Type B pancreatic cell (in vitro differentiated cells): ENCODE results near the gene MKNK1. TPM values are rescaled to one million over a fixed set of nuclear protein-coding genes. Genes with fewer than 3 reads are reported as not detected.

Source experiments
- DNase-seq: peaks from one replicate; pipeline ENCODE4 v3.0.0; 2021; ENCODE audit warnings: mixed read lengths; ENCODE audit not compliant: unreplicated experiment; ENCODE audit errors: extremely low spot score
- H3K27ac Mint-ChIP-seq: 2 replicates; pipeline ENCODE4 v1.8.0; 2021; ENCODE audit warnings: mild to moderate bottlenecking, mixed read lengths
- H3K27me3 Mint-ChIP-seq: 2 replicates; pipeline ENCODE4 v1.8.0; 2021; ENCODE audit warnings: mixed read lengths
- H3K36me3 Mint-ChIP-seq: 2 replicates; pipeline ENCODE4 v1.8.0; 2021; ENCODE audit warnings: mixed read lengths
- H3K4me1 Mint-ChIP-seq: one replicate; pipeline ENCODE4 v1.8.0; 2021; ENCODE audit warnings: mixed read lengths; ENCODE audit not compliant: unreplicated experiment
- H3K4me3 Mint-ChIP-seq: 2 replicates; pipeline ENCODE4 v1.8.0; 2021; ENCODE audit warnings: mild to moderate bottlenecking, mixed read lengths
- H3K9me3 Mint-ChIP-seq: 2 replicates; pipeline ENCODE4 v1.8.0; 2021; ENCODE audit warnings: mixed read lengths
- total RNA-seq: library from RNA; stranded (reverse); gene quantifications from 2 replicates; pipeline ENCODE4 v1.2.1, GENCODE V29; 2021; ENCODE audit warnings: low replicate concordance
- TF ChIP-seq, protein P1 (sequence below): fragments of 200-600 bp; sonication (generic); conservative IDR thresholded peaks from 2 replicates; pipeline ENCODE4 v1.5.0; 2021; ENCODE audit warnings: antibody characterized with exemption, mild to moderate bottlenecking

MKNK1 gene
- total RNA-seq, 1 donor from 2014 or later = 29.4 TPM

DNA sequence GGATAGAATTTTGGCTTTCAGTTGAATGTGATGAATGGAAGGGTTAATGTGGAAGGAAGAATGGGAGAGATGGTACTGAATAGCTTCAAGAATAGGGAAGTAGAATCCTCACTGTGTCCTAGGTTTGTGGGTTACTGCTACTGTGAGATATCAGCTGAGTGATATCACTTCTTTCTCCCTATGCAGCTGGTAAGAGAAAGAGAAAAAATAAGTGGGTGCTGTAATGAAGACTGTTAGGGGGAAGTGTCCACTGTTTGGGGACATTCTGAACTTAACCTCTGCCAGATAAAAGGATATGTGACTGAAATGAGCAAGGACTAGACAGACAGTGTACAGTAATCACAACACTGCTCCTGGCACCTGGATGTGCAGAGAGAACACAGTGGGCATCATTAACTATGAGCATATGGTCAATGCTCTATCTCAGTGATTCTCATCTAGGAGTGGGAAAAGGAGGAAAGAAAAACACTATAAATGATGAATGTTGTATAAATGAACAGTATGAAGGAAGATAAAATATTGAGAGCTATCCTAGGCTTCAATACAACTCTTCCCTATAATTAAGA lies 38.1 kb upstream of the MKNK1 start:
- no peaks in the 10 kb centered on the region for H3K27me3 Mint-ChIP-seq
- peaks cover 15% of the 10 kb centered on the region for H3K4me1 Mint-ChIP-seq
- H3K9me3 Mint-ChIP-seq = no peaks in the 10 kb centered on the region
- H3K4me3 Mint-ChIP-seq = no peak overlapping the region
- DNase-seq = no peak
- no peak overlapping the region for H3K27ac Mint-ChIP-seq
- TF ChIP-seq, protein P1, sequence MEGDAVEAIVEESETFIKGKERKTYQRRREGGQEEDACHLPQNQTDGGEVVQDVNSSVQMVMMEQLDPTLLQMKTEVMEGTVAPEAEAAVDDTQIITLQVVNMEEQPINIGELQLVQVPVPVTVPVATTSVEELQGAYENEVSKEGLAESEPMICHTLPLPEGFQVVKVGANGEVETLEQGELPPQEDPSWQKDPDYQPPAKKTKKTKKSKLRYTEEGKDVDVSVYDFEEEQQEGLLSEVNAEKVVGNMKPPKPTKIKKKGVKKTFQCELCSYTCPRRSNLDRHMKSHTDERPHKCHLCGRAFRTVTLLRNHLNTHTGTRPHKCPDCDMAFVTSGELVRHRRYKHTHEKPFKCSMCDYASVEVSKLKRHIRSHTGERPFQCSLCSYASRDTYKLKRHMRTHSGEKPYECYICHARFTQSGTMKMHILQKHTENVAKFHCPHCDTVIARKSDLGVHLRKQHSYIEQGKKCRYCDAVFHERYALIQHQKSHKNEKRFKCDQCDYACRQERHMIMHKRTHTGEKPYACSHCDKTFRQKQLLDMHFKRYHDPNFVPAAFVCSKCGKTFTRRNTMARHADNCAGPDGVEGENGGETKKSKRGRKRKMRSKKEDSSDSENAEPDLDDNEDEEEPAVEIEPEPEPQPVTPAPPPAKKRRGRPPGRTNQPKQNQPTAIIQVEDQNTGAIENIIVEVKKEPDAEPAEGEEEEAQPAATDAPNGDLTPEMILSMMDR = no peak
- peaks cover 43% of the 10 kb centered on the region for H3K36me3 Mint-ChIP-seq

DNA sequence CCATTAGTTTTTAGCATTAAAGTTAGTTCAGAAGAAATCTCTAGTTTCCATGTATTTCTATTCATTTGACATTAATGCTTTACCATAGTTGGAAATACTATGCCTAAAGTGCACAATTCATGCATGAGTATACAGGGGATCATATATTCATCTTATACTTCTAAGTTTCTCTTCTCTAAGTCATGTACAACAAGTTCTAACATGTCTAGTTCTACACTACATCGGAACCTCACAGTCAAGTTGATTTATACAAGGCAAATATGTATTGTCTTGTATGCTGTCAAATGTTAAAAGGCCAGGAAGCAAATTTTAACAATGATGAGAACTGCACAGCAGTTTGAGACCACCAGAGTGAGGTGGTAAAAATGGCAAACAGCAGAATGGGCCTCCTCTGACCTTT lies 35.5 kb upstream of the MKNK1 start:
- no peak overlapping the region for H3K4me3 Mint-ChIP-seq
- TF ChIP-seq, protein P1 = no peak
- DNase-seq = no peak
- no peaks in the 10 kb centered on the region for H3K27me3 Mint-ChIP-seq
- no peak overlapping the region for H3K27ac Mint-ChIP-seq
- peaks cover 41% of the 10 kb centered on the region for H3K36me3 Mint-ChIP-seq
- no peaks in the 10 kb centered on the region for H3K9me3 Mint-ChIP-seq
- peaks cover 15% of the 10 kb centered on the region for H3K4me1 Mint-ChIP-seq

DNA sequence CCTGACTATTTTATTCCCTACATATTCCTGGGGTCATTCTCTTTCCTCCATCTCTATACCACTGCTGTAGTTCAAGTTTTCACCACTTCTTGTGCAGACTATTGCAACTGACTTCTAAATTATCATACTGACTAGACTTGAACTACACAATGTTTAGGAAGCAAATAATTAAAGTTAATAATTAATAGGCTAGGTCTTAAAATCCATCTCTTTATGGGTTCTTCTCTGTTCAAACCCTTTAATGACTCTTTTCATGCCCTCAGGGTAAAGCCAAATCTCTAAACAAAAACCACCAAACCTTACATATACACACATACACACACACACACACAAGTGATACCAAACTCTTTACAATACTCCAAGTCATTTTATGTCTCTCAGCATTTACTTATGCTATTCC lies 34.9 kb upstream of the MKNK1 start:
- H3K9me3 Mint-ChIP-seq = no peaks in the 10 kb centered on the region
- peaks cover 47% of the 10 kb centered on the region for H3K36me3 Mint-ChIP-seq
- no peak overlapping the region for H3K4me3 Mint-ChIP-seq
- peaks cover 15% of the 10 kb centered on the region for H3K4me1 Mint-ChIP-seq
- TF ChIP-seq, protein P1 = no peak
- H3K27ac Mint-ChIP-seq = no peak overlapping the region
- DNase-seq = no peak
- H3K27me3 Mint-ChIP-seq = no peaks in the 10 kb centered on the region

DNA sequence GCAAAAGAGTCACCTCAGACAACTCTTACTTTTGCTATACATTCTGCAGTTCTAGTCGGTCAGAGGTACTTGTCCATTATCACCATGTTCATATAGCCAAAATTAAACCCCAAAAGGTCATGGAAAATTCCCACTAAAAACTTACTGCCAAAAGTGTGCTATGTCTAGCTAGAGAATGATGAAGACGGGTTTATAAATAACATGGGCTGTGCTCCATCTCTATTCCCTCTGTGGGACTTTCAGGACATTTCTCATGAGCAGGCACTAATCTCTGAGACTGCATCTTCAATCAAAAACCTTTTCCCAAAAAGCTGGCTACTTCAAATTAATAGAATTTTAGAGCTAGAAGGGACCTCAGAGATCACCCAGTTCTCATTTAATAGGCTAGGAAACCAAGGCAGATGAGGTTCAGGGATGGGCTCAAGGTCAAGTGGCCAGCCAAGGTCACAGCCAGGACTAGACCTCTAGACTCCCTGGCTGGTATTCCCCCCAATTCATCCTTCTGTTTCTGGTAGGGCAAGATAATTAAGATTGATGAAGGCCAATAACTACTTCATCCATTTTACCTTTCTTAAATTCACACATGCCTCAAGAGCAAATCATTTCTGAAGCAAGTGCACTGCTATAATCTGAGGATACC lies 33.5 kb upstream of the MKNK1 start:
- H3K4me3 Mint-ChIP-seq = no peak overlapping the region
- peaks cover 10% of the 10 kb centered on the region for H3K4me1 Mint-ChIP-seq
- no peak for DNase-seq
- peaks cover 52% of the 10 kb centered on the region for H3K36me3 Mint-ChIP-seq
- no peaks in the 10 kb centered on the region for H3K9me3 Mint-ChIP-seq
- H3K27me3 Mint-ChIP-seq = no peaks in the 10 kb centered on the region
- TF ChIP-seq, protein P1 = no peak
- H3K27ac Mint-ChIP-seq = no peak overlapping the region

DNA sequence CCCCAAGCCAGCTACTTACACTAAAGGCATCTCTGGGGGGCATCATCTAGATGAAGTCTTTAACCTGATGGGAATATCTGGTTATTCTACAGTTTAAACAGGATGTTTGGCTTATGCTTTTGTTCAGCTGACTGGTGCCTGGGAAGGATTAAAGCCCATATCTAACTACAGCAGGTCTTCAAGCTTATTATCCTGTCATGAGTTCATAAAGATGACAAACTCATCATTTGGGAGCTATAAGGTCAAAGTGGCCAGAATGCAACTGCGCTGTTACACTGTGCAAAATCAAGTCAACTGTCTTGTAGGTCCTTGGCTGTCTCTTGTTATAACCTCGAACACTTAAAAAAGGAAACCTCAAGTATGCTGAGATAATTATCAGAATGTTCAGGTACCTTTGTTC lies 31.1 kb upstream of the MKNK1 start:
- Mint-ChIP-seq H3K27me3 (no peaks in the 10 kb centered on the region), H3K4me3 (no peak overlapping the region), H3K36me3 (peaks cover 51% of the 10 kb centered on the region), H3K9me3 (no peaks in the 10 kb centered on the region), H3K27ac (no peak overlapping the region), H3K4me1 (peaks cover 10% of the 10 kb centered on the region)
- no peak for DNase-seq
- TF ChIP-seq, protein P1 = no peak
